Measurements from ENCODE around the gene KCNN2.

Gene KCNN2

DNA sequence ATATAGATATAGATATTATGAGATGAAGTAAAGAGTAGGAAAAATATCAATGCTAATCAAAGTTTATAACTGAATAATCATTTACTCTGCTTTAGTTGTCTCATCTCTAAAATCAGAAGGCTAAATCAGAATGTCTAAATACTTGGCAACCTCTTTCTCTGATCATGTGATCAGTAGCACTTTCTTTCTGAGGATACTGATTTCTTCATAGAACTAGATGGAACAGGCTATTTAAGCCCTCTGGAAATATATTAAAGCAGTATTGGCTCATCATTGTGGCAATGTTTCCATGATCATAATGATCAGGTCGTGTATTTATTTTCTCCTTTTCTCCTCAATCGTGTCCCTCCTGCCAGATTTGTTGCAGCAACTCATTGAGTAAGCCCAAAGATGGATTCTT lies 109.7 kb downstream of the KCNN2 start:
- TF ChIP-seq, protein P1, sequence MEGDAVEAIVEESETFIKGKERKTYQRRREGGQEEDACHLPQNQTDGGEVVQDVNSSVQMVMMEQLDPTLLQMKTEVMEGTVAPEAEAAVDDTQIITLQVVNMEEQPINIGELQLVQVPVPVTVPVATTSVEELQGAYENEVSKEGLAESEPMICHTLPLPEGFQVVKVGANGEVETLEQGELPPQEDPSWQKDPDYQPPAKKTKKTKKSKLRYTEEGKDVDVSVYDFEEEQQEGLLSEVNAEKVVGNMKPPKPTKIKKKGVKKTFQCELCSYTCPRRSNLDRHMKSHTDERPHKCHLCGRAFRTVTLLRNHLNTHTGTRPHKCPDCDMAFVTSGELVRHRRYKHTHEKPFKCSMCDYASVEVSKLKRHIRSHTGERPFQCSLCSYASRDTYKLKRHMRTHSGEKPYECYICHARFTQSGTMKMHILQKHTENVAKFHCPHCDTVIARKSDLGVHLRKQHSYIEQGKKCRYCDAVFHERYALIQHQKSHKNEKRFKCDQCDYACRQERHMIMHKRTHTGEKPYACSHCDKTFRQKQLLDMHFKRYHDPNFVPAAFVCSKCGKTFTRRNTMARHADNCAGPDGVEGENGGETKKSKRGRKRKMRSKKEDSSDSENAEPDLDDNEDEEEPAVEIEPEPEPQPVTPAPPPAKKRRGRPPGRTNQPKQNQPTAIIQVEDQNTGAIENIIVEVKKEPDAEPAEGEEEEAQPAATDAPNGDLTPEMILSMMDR (IDR thresholded peaks at IDR 0.05; ENCODE audit: insufficient read depth, low read depth, low read length, missing control alignments): no peak
- no peak for DNase-seq (ENCODE audit: low read depth)
- no peak overlapping the region for H3K4me3 ChIP-seq (ENCODE audit: low read length)

DNA sequence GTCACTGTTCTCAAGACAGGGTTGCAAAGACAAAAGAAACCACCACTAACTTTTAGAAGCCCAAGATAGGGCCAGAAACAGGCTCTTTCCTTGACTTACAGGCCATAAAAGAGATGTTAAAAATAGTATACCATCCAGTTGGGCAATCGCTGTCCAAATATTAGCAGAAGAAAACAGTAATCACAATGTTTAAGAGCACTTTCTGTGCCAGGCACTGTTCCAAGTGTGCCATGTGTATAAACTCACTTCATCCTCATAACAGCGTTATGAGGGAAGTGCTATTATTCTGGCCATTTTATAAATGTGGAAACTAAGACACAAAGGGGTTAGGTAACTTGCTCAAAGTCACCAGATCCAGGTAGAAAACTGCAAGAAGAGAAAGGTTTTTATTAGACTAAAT lies 111.7 kb downstream of the KCNN2 start:
- TF ChIP-seq, protein P1 (IDR thresholded peaks at IDR 0.05; ENCODE audit: insufficient read depth, low read depth, low read length, missing control alignments): no peak
- DNase-seq (ENCODE audit: low read depth): no peak
- no peak overlapping the region for H3K4me3 ChIP-seq (ENCODE audit: low read length)

DNA sequence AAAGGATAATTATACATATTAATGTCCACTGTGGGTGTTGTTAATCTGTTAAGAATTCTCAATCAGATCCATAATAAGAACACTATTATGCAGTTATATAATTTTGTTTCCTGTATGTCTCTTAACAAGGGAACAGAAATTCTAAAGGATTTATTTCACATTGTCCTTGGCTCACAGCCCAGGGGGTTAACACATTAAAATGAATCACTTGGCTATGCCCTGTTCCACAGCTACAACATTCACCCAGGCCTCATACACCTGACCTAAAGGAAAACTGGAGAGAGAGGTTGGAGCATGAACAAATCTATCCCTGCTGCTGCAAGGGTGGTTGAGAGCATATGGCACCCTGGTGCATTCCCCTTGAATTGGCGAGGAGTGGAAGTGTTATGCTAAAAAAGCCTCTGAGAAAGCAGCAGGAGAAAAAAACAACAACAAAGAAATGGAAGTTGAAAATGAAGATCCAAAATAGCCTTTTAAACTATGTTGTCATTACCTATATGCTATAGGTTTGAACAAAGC lies 116.0 kb downstream of the KCNN2 start:
- TF ChIP-seq, protein P1 (IDR thresholded peaks at IDR 0.05; ENCODE audit: insufficient read depth, low read depth, low read length, missing control alignments): no peak
- H3K4me3 ChIP-seq (ENCODE audit: low read length): no peak overlapping the region
- DNase-seq (ENCODE audit: low read depth): peak; percentile 1

DNA sequence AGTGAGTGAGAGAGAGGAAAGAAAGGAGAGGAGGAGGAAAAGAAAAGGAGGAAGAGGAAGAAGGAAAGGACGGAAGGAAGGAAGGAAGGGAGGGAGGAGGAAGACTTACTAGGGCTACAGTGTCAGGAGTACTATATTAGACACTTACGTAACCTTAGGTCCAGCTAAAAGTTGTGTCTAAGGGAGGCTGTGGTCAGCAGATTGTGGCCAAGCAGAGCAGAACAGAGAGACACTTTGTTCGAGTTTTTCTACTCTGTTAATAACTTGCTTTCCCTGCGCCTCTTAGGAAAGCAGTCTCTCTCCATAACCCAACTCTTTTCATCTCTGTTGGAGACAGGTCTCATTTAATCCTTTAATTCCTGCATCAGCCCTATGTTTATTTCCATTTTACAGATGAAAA lies 138.9 kb downstream of the KCNN2 start:
- TF ChIP-seq, protein P1 (IDR thresholded peaks at IDR 0.05; ENCODE audit: insufficient read depth, low read depth, low read length, missing control alignments): no peak
- no peak overlapping the region for H3K4me3 ChIP-seq (ENCODE audit: low read length)

DNA sequence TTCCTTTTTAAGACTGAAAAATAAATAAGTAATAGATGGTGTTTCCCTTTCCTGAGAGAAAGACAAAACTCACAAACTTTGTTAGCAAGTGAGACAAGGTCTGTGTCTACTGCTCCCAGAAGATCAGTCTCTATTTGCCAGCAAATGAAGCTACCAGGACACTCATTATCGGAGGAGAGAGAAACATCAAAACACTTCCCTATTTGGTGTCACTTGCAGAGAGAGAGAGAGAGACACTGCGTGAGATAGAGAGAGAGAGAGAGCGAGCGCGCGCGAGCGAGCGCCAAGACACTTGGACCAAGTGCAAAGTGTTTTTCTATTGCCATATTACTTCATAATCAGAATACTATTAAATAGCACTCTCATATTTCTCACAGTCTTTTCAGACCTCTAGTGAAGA lies 142.7 kb downstream of the KCNN2 start:
- TF ChIP-seq, protein P1 (IDR thresholded peaks at IDR 0.05; ENCODE audit: insufficient read depth, low read depth, low read length, missing control alignments): no peak
- DNase-seq (ENCODE audit: low read depth): no peak
- H3K4me3 ChIP-seq (ENCODE audit: low read length): no peak overlapping the region

More for the DNA sequence above, 138.9 kb downstream of the KCNN2 start:
- no peak for DNase-seq (ENCODE audit: low read depth)

DNA sequence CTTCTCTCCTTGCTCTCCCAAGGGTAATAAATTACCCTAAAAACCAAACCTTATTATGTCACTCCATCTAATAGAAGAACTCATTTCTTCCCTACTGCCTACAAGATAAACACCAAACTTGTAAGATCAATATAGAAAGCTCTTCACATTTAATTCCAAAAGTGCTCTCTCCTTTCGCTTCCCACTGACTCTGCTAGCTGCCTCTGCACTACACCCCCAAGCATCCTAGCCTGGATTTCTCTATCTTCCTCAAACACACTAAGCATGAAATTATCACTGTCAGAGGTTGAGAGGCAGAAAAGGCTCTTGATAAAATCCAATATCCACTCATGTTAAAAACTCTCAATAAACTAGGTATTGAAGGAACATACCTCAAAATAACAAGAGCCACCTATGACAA lies 162.4 kb downstream of the KCNN2 start:
- H3K4me3 ChIP-seq (ENCODE audit: low read length): no peak overlapping the region
- TF ChIP-seq, protein P1 (IDR thresholded peaks at IDR 0.05; ENCODE audit: insufficient read depth, low read depth, low read length, missing control alignments): no peak
- DNase-seq (ENCODE audit: low read depth): no peak

DNA sequence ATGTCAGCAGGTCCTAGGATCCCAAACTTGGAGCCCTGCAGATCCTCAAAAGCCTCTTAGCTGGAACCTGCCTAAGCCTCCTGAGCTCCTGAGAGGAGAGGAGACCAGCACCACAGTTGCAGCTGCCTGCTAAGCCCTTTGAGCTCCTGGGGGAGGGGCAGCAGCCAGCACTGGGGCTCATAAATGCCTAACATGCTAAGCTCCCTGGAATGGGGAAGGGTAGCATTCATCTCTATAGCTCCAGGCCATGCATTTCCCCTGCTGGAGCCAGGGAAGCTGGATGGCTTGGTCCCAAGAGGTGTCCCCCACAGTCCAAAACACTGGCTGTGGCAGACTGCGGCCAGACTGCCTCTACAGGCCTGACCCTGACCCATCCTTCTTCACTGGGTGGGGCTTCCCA lies 182.7 kb downstream of the KCNN2 start:
- H3K4me3 ChIP-seq (ENCODE audit: low read length): no peak overlapping the region
- TF ChIP-seq, protein P1 (IDR thresholded peaks at IDR 0.05; ENCODE audit: insufficient read depth, low read depth, low read length, missing control alignments): no peak
- no peak for DNase-seq (ENCODE audit: low read depth)
